Astrocyte of the spinal cord (primary cell): Measurements from ENCODE around the gene DCK.
A peak's percentile ranks its signal among the peaks of the same experiment; 100 is the strongest.

Experiments used
- DNase-seq: peaks from one replicate; pipeline ENCODE4 v3.0.0; 2011; ENCODE audit warnings: low read depth, low spot score
- H3K4me3 ChIP-seq: 2 replicates; pipeline ENCODE4 v1.5.1; 2011; ENCODE audit warnings: low read depth, mild to moderate bottlenecking, low read length, moderate library complexity
- CTCF ChIP-seq: IDR thresholded peaks from 2 replicates; pipeline ENCODE4 v1.5.1; 2012; ENCODE audit warnings: low read depth, mild to moderate bottlenecking, low read length, inconsistent platforms
- in situ Hi-C: cut with HindIII; loops from 2 replicates; pipeline ENCODE4 v1.10.0; 2017; ENCODE audit warnings: low sequenced_read_pairs

Gene DCK

GRCh38 chr4:70984106-70984505 is 9.3 kb upstream of the DCK start:
- H3K4me3 ChIP-seq = no peak overlapping the region
- no peak for DNase-seq
- no peak for TF ChIP-seq CTCF
- in situ Hi-C loops = no loop called here

GRCh38 chr4:70984589-70984988 is 8.9 kb upstream of the DCK start:
- no peak overlapping the region for H3K4me3 ChIP-seq
- TF ChIP-seq CTCF = no peak
- in situ Hi-C loops = no loop called here
- no peak for DNase-seq

GRCh38 chr4:70991596-70991995 is 1.9 kb upstream of the DCK start:
- TF ChIP-seq CTCF = no peak
- no peak overlapping the region for H3K4me3 ChIP-seq
- no peak for DNase-seq
- in situ Hi-C loops = no loop called here

GRCh38 chr4:70992391-70992881 is 1.0 kb upstream of the DCK start:
- H3K4me3 ChIP-seq = peak overlapping the region; percentile 81
- DNase-seq = no peak
- TF ChIP-seq CTCF = no peak
- in situ Hi-C loops = no loop called here

- peak overlapping the region; percentile 81 for H3K4me3 ChIP-seq
- no peak for TF ChIP-seq CTCF
- in situ Hi-C loops = no loop called here
- DNase-seq = no peak
These were observed 569 bp downstream of the DCK start for GRCh38 chr4:70994069-70994366.

GRCh38 chr4:70994387-70995099 is 1.1 kb downstream of the DCK start:
- no peak for DNase-seq
- H3K4me3 ChIP-seq = peak overlapping the region; percentile 81
- TF ChIP-seq CTCF = no peak
- in situ Hi-C loops = no loop called here
